GM12878 (cell line): ENCODE results near the gene FAM83D. TPM values are rescaled to one million over a fixed set of nuclear protein-coding genes. Genes with fewer than 3 reads are reported as not detected.

Experiments used
- ATAC-seq: fragments of 200-7000 bp; cut with Tn5 transposase; 3 replicates; pipeline ENCODE4 v1.9.1; 2020; ENCODE audit warnings: mild to moderate bottlenecking, moderate library complexity
- BruUV-seq: library from RNA; stranded (reverse); fragments of 400-500 nt; replicated peaks from 2 replicates; lab custom pipeline; 2021; lab: Mats Ljungman, UMichigan
- CTCF ChIA-PET: fragments of 300-600 bp; sonication (Branson Sonifier 250); formaldehyde crosslinking; extraction: SDS; loops from one replicate; lab custom pipeline; 2021; ENCODE audit warnings: inconsistent platforms; lab: Yijun Ruan, JAX
- POLR2A ChIA-PET: fragments of 350-600 bp; formaldehyde crosslinking; extraction: SDS; loops from one replicate; lab custom pipeline; 2021; ENCODE audit warnings: inconsistent platforms; lab: Charles Lee
- RAD21 ChIA-PET: fragments of 300-600 bp; sonication (Branson Sonifier 250); formaldehyde crosslinking; loops from one replicate; lab custom pipeline; 2023; ENCODE audit warnings: antibody characterized with exemption; ENCODE audit not compliant: unreplicated experiment; lab: Charles Lee
- SMC1A ChIA-PET: fragments of 300-600 bp; sonication (Branson Sonifier 250); formaldehyde crosslinking; loops from one replicate; lab custom pipeline; 2023; ENCODE audit not compliant: unreplicated experiment, uncharacterized antibody; lab: Charles Lee
- DNase-seq: peaks from one replicate; pipeline ENCODE4 v3.0.0-alpha.2; 2011; ENCODE audit warnings: low read depth, low spot score
- FAIRE-seq: peaks from 3 replicates; lab custom pipeline; 2011; peaks lifted over from hg19 to GRCh38; lab: Jason Lieb, UNC
- H2AFZ ChIP-seq: 2 replicates; pipeline ENCODE4 v1.6.0; 2011; ENCODE audit warnings: low read depth, low read length, control low read depth; ENCODE audit not compliant: control insufficient read depth
- H3K27ac ChIP-seq: 2 replicates; pipeline ENCODE4 v1.5.1; 2011; ENCODE audit warnings: control low read depth; ENCODE audit not compliant: control insufficient read depth, insufficient read depth
- H3K27me3 ChIP-seq, 2 experiments: replicated peaks in 1 of 2; 2 replicates each; pipeline versions ENCODE4 v1.6.0 to v1.6.1; 2011; ENCODE audit warnings: low read length in 1 of 2; ENCODE audit not compliant: control insufficient read depth in 2 of 2, insufficient read depth in 2 of 2
- H3K36me3 ChIP-seq, 2 experiments: 2 replicates each; pipeline ENCODE4 v1.5.1; 2011; ENCODE audit warnings: low read length in 1 of 2; ENCODE audit not compliant: control insufficient read depth in 2 of 2, insufficient read depth in 2 of 2
- H3K4me1 ChIP-seq: 2 replicates; pipeline ENCODE4 v1.6.1; 2011; ENCODE audit warnings: mild to moderate bottlenecking, low read length, moderate library complexity, mixed read lengths; ENCODE audit not compliant: control insufficient read depth, insufficient read depth
- H3K4me2 ChIP-seq: 2 replicates; pipeline ENCODE4 v1.6.0; 2011; ENCODE audit warnings: control low read depth; ENCODE audit not compliant: control insufficient read depth, insufficient read depth
- H3K4me3 ChIP-seq: fragments of 200-600 bp; sonication (generic); 2 replicates; pipeline ENCODE4 v1.5.1; 2016
- H3K79me2 ChIP-seq: 2 replicates; pipeline ENCODE4 v1.6.0; 2011; ENCODE audit warnings: low read length; ENCODE audit not compliant: control insufficient read depth, insufficient read depth
- H3K9ac ChIP-seq: 2 replicates; pipeline ENCODE4 v1.8.0; 2011; ENCODE audit warnings: low read length, control low read depth, mixed read lengths; ENCODE audit not compliant: control insufficient read depth, insufficient read depth
- H3K9me3 ChIP-seq: replicated peaks from 3 replicates; pipeline ENCODE4 v1.5.1; 2011; ENCODE audit warnings: mild to moderate bottlenecking, low read length; ENCODE audit not compliant: control insufficient read depth, insufficient read depth
- H4K20me1 ChIP-seq: 2 replicates; pipeline ENCODE4 v1.6.0; 2011; ENCODE audit not compliant: control insufficient read depth, insufficient read depth
- BMI1 ChIP-seq: fragments of 450-650 bp; IDR thresholded peaks from 2 replicates; pipeline ENCODE4 v1.6.1; 2016; ENCODE audit warnings: mild to moderate bottlenecking, moderate library complexity, borderline replicate concordance
- CHD2 ChIP-seq: IDR thresholded peaks from 2 replicates; pipeline ENCODE4 v1.6.1; 2011; ENCODE audit warnings: low read depth, low read length, improper control_type of control experiment, borderline replicate concordance
- IRF4 ChIP-seq: IDR thresholded peaks from 2 replicates; pipeline ENCODE4 v1.6.1; 2011; ENCODE audit warnings: low read depth, low read length
- MEF2B ChIP-seq: fragments of 450-650 bp; IDR thresholded peaks from 2 replicates; pipeline ENCODE4 v1.6.1; 2018; ENCODE audit warnings: mild to moderate bottlenecking, moderate library complexity; ENCODE audit not compliant: partially characterized antibody, poor library complexity, severe bottlenecking
- NFYB ChIP-seq: IDR thresholded peaks from 2 replicates; pipeline ENCODE4 v1.6.1; 2011; ENCODE audit warnings: low read depth, mild to moderate bottlenecking, low read length, improper control_type of control experiment, moderate library complexity; ENCODE audit not compliant: insufficient read depth
- SMAD1 ChIP-seq: fragments of 450-650 bp; IDR thresholded peaks from 2 replicates; pipeline ENCODE4 v1.6.1; 2018; ENCODE audit warnings: mild to moderate bottlenecking, low read depth; ENCODE audit not compliant: partially characterized antibody
- SPI1 ChIP-seq: IDR thresholded peaks from 2 replicates; pipeline ENCODE4 v1.6.1; 2011; ENCODE audit warnings: low read depth, mild to moderate bottlenecking, low read length, moderate library complexity, borderline replicate concordance; ENCODE audit not compliant: insufficient read depth
- SUPT20H ChIP-seq: IDR thresholded peaks from 2 replicates; pipeline ENCODE4 v1.6.1; 2011; ENCODE audit warnings: low read depth, mild to moderate bottlenecking, low read length, moderate library complexity, borderline replicate concordance; ENCODE audit not compliant: control insufficient read depth
- TAF1 ChIP-seq: IDR thresholded peaks from 2 replicates; pipeline ENCODE4 v1.6.1; 2011; ENCODE audit warnings: mild to moderate bottlenecking, low read depth, low read length, borderline replicate concordance
- WRNIP1 ChIP-seq: IDR thresholded peaks from 2 replicates; pipeline ENCODE4 v1.6.1; 2011; ENCODE audit warnings: low read depth, low read length, improper control_type of control experiment, borderline replicate concordance
- YBX1 ChIP-seq: fragments of 450-650 bp; IDR thresholded peaks from 2 replicates; pipeline ENCODE4 v1.6.1; 2016; ENCODE audit warnings: antibody characterized with exemption
- YY1 ChIP-seq: IDR thresholded peaks from 2 replicates; pipeline ENCODE4 v1.6.1; 2011; ENCODE audit warnings: low read depth, mild to moderate bottlenecking, low read length
- ZNF384 ChIP-seq: IDR thresholded peaks from 2 replicates; pipeline ENCODE4 v1.6.1; 2012; ENCODE audit warnings: low read depth, mild to moderate bottlenecking, low read length, improper control_type of control experiment, borderline replicate concordance
- WGBS: methylation state at CpG from one replicate; pipeline ENCODE4 v1.1.6; 2016; ENCODE audit warnings: low lambda C conversion rate; ENCODE audit not compliant: insufficient replicate concordance, insufficient coverage; ENCODE audit errors: missing lambda C conversion rate; 5-methylcytosine and 5-hydroxymethylcytosine counted together
- in situ Hi-C: fragments of 300-500 bp; cut with MboI; formaldehyde crosslinking; loops from 9 replicates; pipeline ENCODE4 v1.14.3; 2018; ENCODE audit warnings: mixed read lengths
- intact Hi-C: fragments of 100-400 bp; cut with micrococcal nuclease; formaldehyde crosslinking; loops from one replicate; pipeline ENCODE4 v1.14.2; 2022; ENCODE audit not compliant: unreplicated experiment
- polyA plus RNA-seq, 11 experiments: library from polyadenylated mRNA; depleted of rRNA in 4 of 11; unstranded in 6 of 11; stranded (reverse) in 5 of 11; fragments of >200 nt; fragmentation: Nextera tagmentation in 4 of 11; fragmentation: Illumina TruSeq in 1 of 11; extraction: Ambion mirVana in 4 of 11; extraction: Trizol in 1 of 11; gene quantifications; 1 replicate in 1 of 11; 2 replicates in 10 of 11; pipeline versions ENCODE4 v1.2.1 to v1.2.3, GENCODE V29; 2011 to 2016; ENCODE audit warnings: inconsistent platforms in 2 of 11, missing spikeins in 2 of 11, low read depth in 1 of 11
- total RNA-seq, 4 experiments: library from RNA; depleted of rRNA in 3 of 4; stranded (reverse); fragments of >200 nt in 3 of 4; fragmentation: Illumina TruSeq in 1 of 4; extraction: Trizol in 1 of 4; gene quantifications; 2 replicates each; pipeline versions ENCODE4 v1.2.1 to v1.2.3, GENCODE V29; 2013 to 2021
- TF ChIP-seq, protein P1 (sequence below): IDR thresholded peaks from 2 replicates; pipeline ENCODE4 v1.6.1; 2011; ENCODE audit warnings: low read depth, mild to moderate bottlenecking, low read length, moderate library complexity, borderline replicate concordance; ENCODE audit errors: extremely low read depth
- TF ChIP-seq, protein P2 (sequence below): fragments of 450-650 bp; IDR thresholded peaks from 2 replicates; pipeline ENCODE4 v1.6.1; 2014; ENCODE audit warnings: mild to moderate bottlenecking

The FAM83D gene
- total and polyA plus RNA-seq, 10 of the 15 experiments (the other 5 are each of a cell fraction or from before 2014, with no cell fraction given) = 4.5 to 34.8 (median 19.2) TPM

DNA sequence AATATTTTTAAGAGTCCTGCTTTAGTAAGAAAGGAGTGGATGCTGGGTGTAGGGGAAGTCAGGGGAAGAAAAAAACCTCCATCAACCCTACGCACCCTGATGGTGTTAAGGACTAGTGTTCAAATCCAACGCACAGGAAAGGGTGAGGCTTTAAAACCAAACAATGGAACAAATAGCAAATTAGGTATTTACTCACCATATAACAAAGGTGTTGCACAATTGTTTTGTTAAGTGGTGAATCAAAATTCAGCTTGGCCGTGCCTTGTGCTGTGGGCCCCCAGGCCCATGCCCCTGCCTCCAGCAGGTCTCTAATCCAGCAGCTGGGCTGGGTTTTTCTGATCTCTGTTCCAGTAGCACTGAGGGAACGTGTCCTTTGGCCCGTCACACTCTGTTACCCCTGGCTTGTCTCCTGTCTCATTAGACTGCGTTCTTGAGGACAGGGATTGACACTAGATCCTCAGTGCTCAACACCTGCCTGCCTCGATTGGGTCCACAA lies 11.8 kb downstream of the FAM83D start (continued):
- no peak for TF ChIP-seq WRNIP1

DNA sequence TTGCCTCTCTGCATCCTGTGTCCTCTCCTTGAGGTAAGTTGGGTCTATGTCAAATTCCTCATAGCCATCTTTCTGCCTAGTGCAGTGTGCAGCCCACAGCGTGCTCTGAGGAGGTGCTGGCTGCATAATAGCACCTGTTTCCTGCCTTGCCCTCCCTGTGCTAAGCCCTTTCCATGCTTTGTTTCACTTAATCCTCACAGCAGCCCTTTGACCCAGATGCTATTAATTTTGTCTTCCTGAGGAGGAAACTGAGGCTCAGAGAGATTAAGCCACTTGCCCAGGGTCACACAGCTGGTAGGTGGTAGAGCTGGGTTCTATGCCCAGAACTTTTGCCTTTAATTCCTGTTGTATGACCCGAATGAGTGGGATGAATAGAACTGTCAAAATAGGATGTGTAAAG lies 13.5 kb downstream of the FAM83D start:
- no peak overlapping the region for H3K9ac ChIP-seq
- in situ Hi-C loops = no loop called here
- no peaks in the 10 kb centered on the region for H3K27me3 ChIP-seq
- no peak for ATAC-seq
- FAIRE-seq = no peak
- 67% methylated on average over 2 of the region's 2 CpGs for WGBS
- no peaks in the 10 kb centered on the region; the same call in 1 of the 2 replicates for H3K4me1 ChIP-seq
- TF ChIP-seq, protein P1, sequence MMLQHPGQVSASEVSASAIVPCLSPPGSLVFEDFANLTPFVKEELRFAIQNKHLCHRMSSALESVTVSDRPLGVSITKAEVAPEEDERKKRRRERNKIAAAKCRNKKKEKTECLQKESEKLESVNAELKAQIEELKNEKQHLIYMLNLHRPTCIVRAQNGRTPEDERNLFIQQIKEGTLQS = no peak
- ChIA-PET SMC1A (no interaction called here), RAD21 (no interaction called here), CTCF (no interaction called here), POLR2A (no interaction called here)
- peaks cover 28 to 43% of the 10 kb centered on the region in 2 experiments for H3K36me3 ChIP-seq
- no TSS peak for BruUV-seq
- no peak overlapping the region for H3K4me2 ChIP-seq
- peaks cover 50% of the 10 kb centered on the region for H3K79me2 ChIP-seq
- H3K4me3 ChIP-seq = no peak overlapping the region
- no peaks in the 10 kb centered on the region for H3K9me3 ChIP-seq
- DNase-seq = no peak
- intact Hi-C loops = no loop called here
- no peak overlapping the region for H3K27ac ChIP-seq
- no peak overlapping the region for H2AFZ ChIP-seq
- no peaks in the 10 kb centered on the region for H4K20me1 ChIP-seq

DNA sequence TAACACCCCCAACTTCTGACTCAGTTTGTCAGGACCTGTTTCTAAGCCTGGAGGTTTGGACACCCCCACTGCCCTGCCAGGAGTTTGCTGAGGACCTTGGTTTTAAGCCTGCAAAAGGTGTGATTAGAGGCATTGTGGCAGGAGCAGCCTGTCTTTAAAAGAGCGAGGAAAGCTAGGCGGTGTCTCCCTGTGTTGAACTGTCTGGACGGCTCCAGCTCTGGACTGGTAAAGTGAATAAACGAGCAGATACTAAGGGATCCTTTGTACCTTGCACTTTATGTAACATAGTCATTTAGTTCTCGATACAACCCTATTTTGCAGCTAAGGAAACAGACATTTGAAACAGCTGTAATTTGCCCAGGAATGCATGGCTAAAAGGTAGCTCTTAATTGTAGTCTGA lies 14.4 kb downstream of the FAM83D start:
- Histone ChIP-seq H3K79me2 (peaks cover 41% of the 10 kb centered on the region), H3K27ac (no peak overlapping the region), H3K36me3 (peaks cover 28 to 43% of the 10 kb centered on the region in 2 experiments), H3K4me3 (no peak overlapping the region), H3K9ac (no peak overlapping the region), H2AFZ (no peak overlapping the region), H3K27me3 (no peaks in the 10 kb centered on the region), H4K20me1 (no peaks in the 10 kb centered on the region), H3K4me1 (no peaks in the 10 kb centered on the region; the same call in 1 of the 2 replicates), H3K4me2 (no peak overlapping the region), H3K9me3 (no peaks in the 10 kb centered on the region)
- ChIA-PET CTCF (interaction anchor here (0.6 to 2.3 kb wide), 3 partner anchors 17 to 108 kb away, joined by 3 to 7 read pairs (median 5); partner anchors contain the start of gene DHX35), RAD21 (no interaction called here), POLR2A (no interaction called here), SMC1A (interaction anchor here (0.6 to 3.0 kb wide), 2 partner anchors 8 to 21 kb away, joined by 3 to 8 read pairs; partner anchors contain the start of gene DHX35)
- FAIRE-seq (no peak), ATAC-seq (no peak), DNase-seq (no peak)
- intact Hi-C loops = no loop called here
- 96% methylated on average over 5 of the region's 5 CpGs for WGBS
- no TSS peak for BruUV-seq
- in situ Hi-C loops = no loop called here
- TF ChIP-seq YY1 = no peak
- no peak for TF ChIP-seq ZNF384
- TF ChIP-seq SPI1 = no peak
- TF ChIP-seq SMAD1 = no peak
- no peak for TF ChIP-seq IRF4
- no peak for TF ChIP-seq TAF1
- TF ChIP-seq YBX1 = no peak
- no peak for TF ChIP-seq SUPT20H
- TF ChIP-seq NFYB = no peak
- no peak for TF ChIP-seq CHD2
- TF ChIP-seq MEF2B = no peak
- no peak for TF ChIP-seq BMI1
- TF ChIP-seq, protein P2, sequence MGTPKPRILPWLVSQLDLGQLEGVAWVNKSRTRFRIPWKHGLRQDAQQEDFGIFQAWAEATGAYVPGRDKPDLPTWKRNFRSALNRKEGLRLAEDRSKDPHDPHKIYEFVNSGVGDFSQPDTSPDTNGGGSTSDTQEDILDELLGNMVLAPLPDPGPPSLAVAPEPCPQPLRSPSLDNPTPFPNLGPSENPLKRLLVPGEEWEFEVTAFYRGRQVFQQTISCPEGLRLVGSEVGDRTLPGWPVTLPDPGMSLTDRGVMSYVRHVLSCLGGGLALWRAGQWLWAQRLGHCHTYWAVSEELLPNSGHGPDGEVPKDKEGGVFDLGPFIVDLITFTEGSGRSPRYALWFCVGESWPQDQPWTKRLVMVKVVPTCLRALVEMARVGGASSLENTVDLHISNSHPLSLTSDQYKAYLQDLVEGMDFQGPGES = no peak
